ENCODE results near the gene LEUTX.

LEUTX gene

GRCh38 chr19:39778763-39779162 is at the start of gene LEUTX:
Gene LEUTX, plus strand, starts transcription at chr19:39778854. Its CDS starts 67 bp downstream, at chr19:39778921.
- Mint-ChIP-seq H3K4me3 (no peak within 1 kb of the TSS), H3K27ac (no peak within 1 kb of the TSS), H3K27me3 (peaks cover 27% of the 10 kb centered on the region), H3K36me3 (no peaks in the 10 kb centered on the region), H3K9me3 (no peaks in the 10 kb centered on the region), H3K4me1 (no peaks in the 10 kb centered on the region)
- no peak for ATAC-seq

DNA sequence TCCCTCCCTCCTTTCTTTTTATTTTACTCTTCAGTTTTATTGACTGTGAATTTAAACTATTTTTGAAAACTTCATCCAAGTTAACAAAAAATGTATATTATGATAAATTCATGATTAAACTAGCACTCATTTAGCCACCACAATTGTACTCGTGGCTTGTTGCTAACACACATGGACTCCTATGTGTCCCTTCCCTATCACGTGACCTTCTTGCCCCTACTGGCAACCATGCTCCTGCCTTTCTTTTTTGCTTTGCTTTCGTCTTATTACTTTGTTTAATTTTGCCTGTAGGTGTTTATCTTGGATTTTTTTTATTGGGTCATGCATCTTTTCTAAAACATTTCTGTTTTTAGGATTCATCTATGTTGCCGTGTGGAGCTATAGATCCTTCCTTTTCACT is 49.1 kb upstream of the LEUTX start:
- no peak overlapping the region for H3K4me3 Mint-ChIP-seq
- no peaks in the 10 kb centered on the region for H3K4me1 Mint-ChIP-seq
- H3K9me3 Mint-ChIP-seq, result no peaks in the 10 kb centered on the region
- H3K27me3 Mint-ChIP-seq, result peaks cover 40% of the 10 kb centered on the region
- no peak overlapping the region for H3K27ac Mint-ChIP-seq
- H3K36me3 Mint-ChIP-seq, result no peaks in the 10 kb centered on the region
- ATAC-seq, result no peak

DNA sequence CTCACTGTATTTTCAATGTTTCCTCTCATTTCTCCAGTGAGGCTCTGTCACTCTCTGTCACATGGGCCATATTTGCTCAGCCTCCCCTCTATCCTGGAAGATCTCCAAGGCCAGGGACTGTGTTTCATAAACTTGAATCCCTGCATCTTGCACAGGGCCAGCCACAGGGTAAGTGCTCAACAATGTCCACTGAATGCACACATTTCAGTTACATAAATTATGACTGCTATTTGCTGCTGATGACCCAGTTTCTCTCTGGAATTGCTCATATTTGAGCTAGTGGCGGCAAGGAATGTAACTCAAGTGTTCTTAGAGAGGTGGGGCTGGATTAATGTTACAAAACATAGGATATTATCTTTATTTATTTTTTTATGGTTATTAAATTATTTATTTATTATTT is 47.0 kb upstream of the LEUTX start:
- H3K4me3 Mint-ChIP-seq, result no peak overlapping the region
- H3K27me3 Mint-ChIP-seq, result peaks cover 40% of the 10 kb centered on the region
- H3K9me3 Mint-ChIP-seq, result no peaks in the 10 kb centered on the region
- no peak for ATAC-seq
- no peak overlapping the region for H3K27ac Mint-ChIP-seq
- no peaks in the 10 kb centered on the region for H3K4me1 Mint-ChIP-seq
- no peaks in the 10 kb centered on the region for H3K36me3 Mint-ChIP-seq

- Mint-ChIP-seq H3K4me1 (no peaks in the 10 kb centered on the region), H3K27me3 (peaks cover 41% of the 10 kb centered on the region), H3K36me3 (no peaks in the 10 kb centered on the region), H3K27ac (no peak overlapping the region), H3K9me3 (no peaks in the 10 kb centered on the region), H3K4me3 (no peak overlapping the region)
- ATAC-seq, result no peak
Measured at GRCh38 chr19:39733841-39734240, 44.8 kb upstream of the LEUTX start.

DNA sequence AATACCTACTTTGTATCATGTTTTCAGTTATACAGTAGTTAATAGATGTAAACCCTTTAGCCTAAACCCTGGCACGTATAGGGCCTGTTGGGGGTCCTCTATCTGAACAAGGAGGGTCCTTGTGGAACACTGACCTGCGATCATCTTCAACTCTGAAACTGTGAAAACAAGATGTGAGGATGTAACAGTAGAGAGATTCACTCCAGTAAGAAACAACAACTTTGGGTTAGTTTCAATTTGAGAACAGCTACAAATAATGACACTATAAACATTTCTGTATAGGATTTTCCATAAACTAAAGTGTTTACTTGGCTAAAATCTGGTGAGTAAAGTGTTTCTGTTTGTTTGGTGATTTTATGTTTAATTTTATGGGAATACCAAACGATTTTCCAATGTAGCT is 43.0 kb upstream of the LEUTX start:
- Mint-ChIP-seq H3K9me3 (no peaks in the 10 kb centered on the region), H3K27me3 (peaks cover 24% of the 10 kb centered on the region), H3K4me3 (no peak overlapping the region), H3K27ac (no peak overlapping the region), H3K36me3 (no peaks in the 10 kb centered on the region), H3K4me1 (no peaks in the 10 kb centered on the region)
- ATAC-seq, result no peak

- Mint-ChIP-seq H3K36me3 (no peaks in the 10 kb centered on the region), H3K4me1 (no peaks in the 10 kb centered on the region), H3K4me3 (no peak overlapping the region), H3K27ac (no peak overlapping the region), H3K27me3 (peaks cover 24% of the 10 kb centered on the region), H3K9me3 (no peaks in the 10 kb centered on the region)
- ATAC-seq, result no peak
Measured at GRCh38 chr19:39736088-39736487, 42.6 kb upstream of the LEUTX start.

DNA sequence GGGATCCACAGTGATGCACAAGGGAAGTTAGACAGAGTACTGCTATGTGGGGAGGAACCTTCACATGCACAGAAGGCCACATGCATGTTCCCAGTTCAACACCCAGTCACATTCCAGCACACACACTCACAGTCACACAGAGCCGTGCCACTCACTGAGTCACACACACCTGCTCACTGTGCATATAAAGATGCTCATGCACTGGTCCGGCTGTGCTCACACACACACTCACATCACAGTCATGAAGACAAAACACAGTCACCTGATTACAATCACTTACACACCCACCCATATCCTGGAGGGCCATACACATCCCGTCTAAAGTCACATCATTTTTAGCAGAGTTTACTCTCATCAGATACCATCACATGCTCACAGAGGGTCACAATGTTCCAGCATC is 41.3 kb upstream of the LEUTX start:
- Mint-ChIP-seq H3K27ac (no peak overlapping the region), H3K4me1 (no peaks in the 10 kb centered on the region), H3K36me3 (no peaks in the 10 kb centered on the region), H3K4me3 (no peak overlapping the region), H3K9me3 (no peaks in the 10 kb centered on the region), H3K27me3 (peaks cover 24% of the 10 kb centered on the region)
- no peak for ATAC-seq

DNA sequence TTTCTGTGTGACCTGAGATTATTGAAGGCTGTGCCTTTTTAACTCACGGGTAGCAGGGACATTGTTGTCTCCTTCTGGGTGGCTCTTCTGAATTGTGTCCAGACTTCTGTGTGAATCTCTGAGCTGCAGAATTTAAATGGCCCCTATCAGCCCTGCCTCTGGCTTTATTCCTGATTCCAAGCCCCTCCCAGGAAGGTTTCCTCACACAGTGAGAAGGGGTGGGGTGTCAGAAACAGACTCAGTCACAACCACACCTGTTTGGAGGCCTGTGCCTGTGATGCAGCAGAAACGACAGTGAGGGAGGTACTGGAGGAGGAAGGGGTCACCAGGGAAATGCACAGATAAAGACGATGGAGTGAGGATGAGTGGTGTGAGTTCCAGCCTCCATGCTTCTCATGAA is 40.8 kb upstream of the LEUTX start, which contains the start of gene CLC:
Gene CLC, minus strand, starts transcription at position 139 of the 400 bp plus-strand sequence. Its CDS starts 77 bp downstream, at position 62.
- ATAC-seq, result no peak
- peaks cover 29% of the 10 kb centered on the region for H3K27me3 Mint-ChIP-seq
- no peak within 1 kb of the TSS for H3K4me3 Mint-ChIP-seq
- H3K4me1 Mint-ChIP-seq, result no peaks in the 10 kb centered on the region
- H3K36me3 Mint-ChIP-seq, result no peaks in the 10 kb centered on the region
- no peak within 1 kb of the TSS for H3K27ac Mint-ChIP-seq
- no peaks in the 10 kb centered on the region for H3K9me3 Mint-ChIP-seq

- Mint-ChIP-seq H3K27ac (no peak overlapping the region), H3K36me3 (no peaks in the 10 kb centered on the region), H3K4me3 (no peak overlapping the region), H3K27me3 (peaks cover 32% of the 10 kb centered on the region), H3K4me1 (no peaks in the 10 kb centered on the region), H3K9me3 (no peaks in the 10 kb centered on the region)
- no peak for ATAC-seq
Measured at GRCh38 chr19:39738814-39739213, 39.8 kb upstream of the LEUTX start.

- H3K36me3 Mint-ChIP-seq, result no peaks in the 10 kb centered on the region
- H3K9me3 Mint-ChIP-seq, result no peaks in the 10 kb centered on the region
- no peaks in the 10 kb centered on the region for H3K4me1 Mint-ChIP-seq
- ATAC-seq, result no peak
- H3K27ac Mint-ChIP-seq, result no peak overlapping the region
- H3K27me3 Mint-ChIP-seq, result peaks cover 41% of the 10 kb centered on the region
- no peak overlapping the region for H3K4me3 Mint-ChIP-seq
Measured at GRCh38 chr19:39740395-39740794, 38.3 kb upstream of the LEUTX start.

DNA sequence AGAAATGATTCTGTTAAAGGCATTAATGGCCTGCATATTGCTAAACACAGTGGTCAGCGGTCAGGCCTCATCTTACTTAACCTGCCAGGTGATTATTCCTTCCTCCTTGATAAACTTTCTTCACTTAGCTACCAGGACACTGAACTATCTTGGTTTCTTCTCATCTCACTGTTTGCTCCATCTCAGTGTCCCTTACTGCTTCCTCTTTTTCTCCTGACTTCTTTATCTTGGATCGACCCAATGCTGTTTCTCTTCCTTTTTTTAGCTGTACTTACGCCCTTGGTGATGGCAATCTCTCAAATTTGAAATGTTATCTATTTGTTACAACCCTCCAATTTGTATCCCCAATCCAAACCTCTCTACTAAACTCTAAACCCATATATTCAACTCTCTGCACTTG is 33.0 kb upstream of the LEUTX start:
- Mint-ChIP-seq H3K4me1 (no peaks in the 10 kb centered on the region), H3K4me3 (no peak overlapping the region), H3K36me3 (no peaks in the 10 kb centered on the region), H3K27me3 (peaks cover 54% of the 10 kb centered on the region), H3K27ac (no peak overlapping the region), H3K9me3 (no peaks in the 10 kb centered on the region)
- no peak for ATAC-seq

GRCh38 chr19:39746836-39747529 is 31.7 kb upstream of the LEUTX start:
- no peaks in the 10 kb centered on the region for H3K9me3 Mint-ChIP-seq
- H3K4me1 Mint-ChIP-seq, result no peaks in the 10 kb centered on the region
- no peaks in the 10 kb centered on the region for H3K36me3 Mint-ChIP-seq
- peaks cover 58% of the 10 kb centered on the region for H3K27me3 Mint-ChIP-seq
- ATAC-seq, result no peak
- H3K27ac Mint-ChIP-seq, result no peak overlapping the region
- no peak overlapping the region for H3K4me3 Mint-ChIP-seq

GRCh38 chr19:39749981-39750380 is 28.7 kb upstream of the LEUTX start:
- no peaks in the 10 kb centered on the region for H3K4me1 Mint-ChIP-seq
- no peak overlapping the region for H3K27ac Mint-ChIP-seq
- H3K27me3 Mint-ChIP-seq, result peaks cover 32% of the 10 kb centered on the region
- no peak overlapping the region for H3K4me3 Mint-ChIP-seq
- ATAC-seq, result no peak
- H3K9me3 Mint-ChIP-seq, result no peaks in the 10 kb centered on the region
- H3K36me3 Mint-ChIP-seq, result no peaks in the 10 kb centered on the region

- peaks cover 23% of the 10 kb centered on the region for H3K27me3 Mint-ChIP-seq
- no peaks in the 10 kb centered on the region for H3K36me3 Mint-ChIP-seq
- ATAC-seq, result no peak
- no peaks in the 10 kb centered on the region for H3K4me1 Mint-ChIP-seq
- no peak overlapping the region for H3K27ac Mint-ChIP-seq
- no peaks in the 10 kb centered on the region for H3K9me3 Mint-ChIP-seq
- no peak overlapping the region for H3K4me3 Mint-ChIP-seq
Measured at GRCh38 chr19:39752390-39752789, 26.3 kb upstream of the LEUTX start.

DNA sequence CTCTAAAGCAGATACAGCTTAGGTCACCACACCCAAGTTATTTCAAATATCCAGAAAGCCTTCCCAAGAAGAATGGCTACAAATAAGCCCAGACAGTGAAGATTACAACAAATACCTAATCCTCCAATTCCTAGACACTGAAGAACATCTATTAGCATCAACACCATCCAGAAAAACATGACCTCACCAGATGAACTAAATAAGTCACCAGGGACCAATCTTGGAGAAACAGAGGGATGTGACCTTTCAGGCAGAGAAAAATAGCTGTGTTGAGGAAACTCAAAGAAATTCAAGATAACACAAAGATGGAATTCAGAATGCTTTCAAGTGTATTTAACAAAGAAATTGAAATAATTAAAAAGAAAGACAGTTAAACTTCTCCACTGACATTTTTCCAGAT is 25.9 kb upstream of the LEUTX start:
- H3K9me3 Mint-ChIP-seq, result no peaks in the 10 kb centered on the region
- H3K27me3 Mint-ChIP-seq, result peaks cover 23% of the 10 kb centered on the region
- H3K36me3 Mint-ChIP-seq, result no peaks in the 10 kb centered on the region
- no peaks in the 10 kb centered on the region for H3K4me1 Mint-ChIP-seq
- no peak overlapping the region for H3K4me3 Mint-ChIP-seq
- H3K27ac Mint-ChIP-seq, result no peak overlapping the region
- no peak for ATAC-seq

DNA sequence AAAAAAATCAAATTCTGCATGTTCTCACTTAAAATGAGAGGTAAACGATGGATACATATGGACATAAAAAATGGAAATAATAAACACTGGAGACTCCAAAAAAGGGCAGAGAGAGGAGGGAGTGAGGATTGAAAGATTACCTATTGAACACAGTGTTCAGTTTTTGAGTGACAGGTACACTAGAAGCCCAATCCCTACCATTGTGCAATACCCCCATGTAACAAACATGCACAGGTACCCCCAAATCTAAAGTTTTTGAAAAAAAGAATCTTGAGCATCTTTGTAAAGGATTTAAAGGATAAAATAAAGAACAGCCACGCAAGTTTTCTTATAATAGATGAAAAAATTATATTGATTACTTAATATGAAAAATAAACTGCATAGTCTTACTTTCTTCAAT is 24.1 kb upstream of the LEUTX start:
- H3K4me1 Mint-ChIP-seq, result no peaks in the 10 kb centered on the region
- H3K36me3 Mint-ChIP-seq, result no peaks in the 10 kb centered on the region
- no peak overlapping the region for H3K27ac Mint-ChIP-seq
- H3K4me3 Mint-ChIP-seq, result no peak overlapping the region
- peaks cover 35% of the 10 kb centered on the region for H3K27me3 Mint-ChIP-seq
- ATAC-seq, result no peak
- H3K9me3 Mint-ChIP-seq, result no peaks in the 10 kb centered on the region
